ENCODE data around the gene SLC35A3. TPM values are rescaled to one million over a fixed set of nuclear protein-coding genes. Genes with fewer than 3 reads are reported as not detected.

SLC35A3 gene
- total RNA-seq, 1 experiment from 2014 or later = 22.9 TPM

DNA sequence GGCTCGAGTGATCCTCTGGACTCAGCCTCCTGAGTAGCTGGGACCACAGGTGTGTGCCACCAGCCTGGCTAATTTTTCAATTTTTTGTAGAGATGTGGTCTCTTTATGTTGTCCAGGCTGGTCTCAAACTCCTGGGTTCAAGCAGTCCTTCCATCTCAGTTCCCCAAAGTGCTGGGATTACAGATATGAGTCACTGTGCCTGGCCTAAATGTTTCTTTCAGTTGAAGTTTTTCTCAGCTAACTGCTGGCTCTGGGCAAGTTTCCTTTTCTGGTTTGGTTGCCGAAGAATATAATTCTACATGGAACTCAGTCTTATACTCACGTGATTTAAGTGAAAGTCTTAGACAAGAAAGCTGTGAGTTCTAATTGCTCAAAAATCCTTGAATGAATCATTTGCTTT, 106.0 kb downstream of the SLC35A3 start:
- Histone ChIP-seq H3K4me2 (no peak overlapping the region), H3F3A (ENCODE audit: insufficient read depth, low read depth) (peaks cover 5% of the 10 kb centered on the region), H3K9me3 (ENCODE audit: insufficient read depth, low read depth) (no peaks in the 10 kb centered on the region), H4K20me1 (ENCODE audit: insufficient read depth) (peaks cover 2% of the 10 kb centered on the region; the same call in 1 of the 2 replicates), H3K27ac (0 out of 2 replicates have a peak overlapping the region, but pooled peaks have one; percentile 4), H2AFZ (no peak overlapping the region), H3K36me3 (ENCODE audit: low read depth) (peaks cover 38% of the 10 kb centered on the region), H3K27me3 (ENCODE audit: insufficient read depth, low read depth) (no peaks in the 10 kb centered on the region), H3K4me1 (replicated peaks; ENCODE audit: insufficient read depth) (no peaks in the 10 kb centered on the region), H3K79me2 (ENCODE audit: low read depth) (no peaks in the 10 kb centered on the region), H3K9me2 (ENCODE audit: insufficient read depth) (no peaks in the 10 kb centered on the region), H3K4me3 (no peak overlapping the region)
- DNase-seq = no peak
- POLR2A ChIA-PET (ENCODE audit: unreplicated experiment) = no interaction called here
- TF ChIP-seq EZH2 (IDR thresholded peaks at IDR 0.05; ENCODE audit: low read depth) = no peak
- TF ChIP-seq, protein P1, sequence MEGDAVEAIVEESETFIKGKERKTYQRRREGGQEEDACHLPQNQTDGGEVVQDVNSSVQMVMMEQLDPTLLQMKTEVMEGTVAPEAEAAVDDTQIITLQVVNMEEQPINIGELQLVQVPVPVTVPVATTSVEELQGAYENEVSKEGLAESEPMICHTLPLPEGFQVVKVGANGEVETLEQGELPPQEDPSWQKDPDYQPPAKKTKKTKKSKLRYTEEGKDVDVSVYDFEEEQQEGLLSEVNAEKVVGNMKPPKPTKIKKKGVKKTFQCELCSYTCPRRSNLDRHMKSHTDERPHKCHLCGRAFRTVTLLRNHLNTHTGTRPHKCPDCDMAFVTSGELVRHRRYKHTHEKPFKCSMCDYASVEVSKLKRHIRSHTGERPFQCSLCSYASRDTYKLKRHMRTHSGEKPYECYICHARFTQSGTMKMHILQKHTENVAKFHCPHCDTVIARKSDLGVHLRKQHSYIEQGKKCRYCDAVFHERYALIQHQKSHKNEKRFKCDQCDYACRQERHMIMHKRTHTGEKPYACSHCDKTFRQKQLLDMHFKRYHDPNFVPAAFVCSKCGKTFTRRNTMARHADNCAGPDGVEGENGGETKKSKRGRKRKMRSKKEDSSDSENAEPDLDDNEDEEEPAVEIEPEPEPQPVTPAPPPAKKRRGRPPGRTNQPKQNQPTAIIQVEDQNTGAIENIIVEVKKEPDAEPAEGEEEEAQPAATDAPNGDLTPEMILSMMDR (conservative IDR thresholded peaks at IDR 0.05) = no peak
- BruUV-seq (replicated peaks) = no TSS peak
- intact Hi-C loops (cut with micrococcal nuclease; ENCODE audit: unreplicated experiment) = no loop called here
- CTCF ChIA-PET = no interaction called here

DNA sequence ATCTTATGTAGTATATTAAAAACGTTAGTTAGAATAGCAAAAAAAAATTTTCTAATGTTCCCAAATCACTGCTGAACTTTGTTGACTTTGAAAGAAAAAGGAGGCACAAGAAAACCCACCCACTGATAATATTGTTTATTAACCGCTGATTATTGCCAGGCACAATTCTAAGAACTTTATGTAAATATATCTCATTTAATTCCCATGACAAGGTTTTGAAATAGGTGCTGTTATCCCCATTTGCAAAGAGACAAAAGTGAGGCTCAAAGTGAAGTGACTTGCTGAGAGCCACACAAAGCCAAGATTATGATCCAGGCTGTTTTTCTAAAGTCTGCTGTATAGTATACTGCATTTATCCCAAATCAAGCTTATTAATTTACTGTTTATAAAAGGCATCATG, 106.5 kb downstream of the SLC35A3 start:
- TF ChIP-seq, protein P1 (conservative IDR thresholded peaks at IDR 0.05) = no peak
- no peak for TF ChIP-seq EZH2 (IDR thresholded peaks at IDR 0.05; ENCODE audit: low read depth)
- no peaks in the 10 kb centered on the region; the same call in 1 of the 2 replicates for H4K20me1 ChIP-seq (ENCODE audit: insufficient read depth)
- H3K79me2 ChIP-seq (ENCODE audit: low read depth) = no peaks in the 10 kb centered on the region
- H3K4me3 ChIP-seq = no peak overlapping the region
- H2AFZ ChIP-seq = no peak overlapping the region
- CTCF ChIA-PET = no interaction called here
- no peaks in the 10 kb centered on the region for H3K9me3 ChIP-seq (ENCODE audit: insufficient read depth, low read depth)
- POLR2A ChIA-PET (ENCODE audit: unreplicated experiment) = no interaction called here
- no TSS peak for BruUV-seq (replicated peaks)
- H3K9me2 ChIP-seq (ENCODE audit: insufficient read depth) = no peaks in the 10 kb centered on the region
- no peaks in the 10 kb centered on the region for H3K4me1 ChIP-seq (replicated peaks; ENCODE audit: insufficient read depth)
- H3K27ac ChIP-seq = no peak overlapping the region
- peaks cover 43% of the 10 kb centered on the region for H3K36me3 ChIP-seq (ENCODE audit: low read depth)
- no peaks in the 10 kb centered on the region for H3K27me3 ChIP-seq (ENCODE audit: insufficient read depth, low read depth)
- no peak overlapping the region for H3K4me2 ChIP-seq
- H3F3A ChIP-seq (ENCODE audit: insufficient read depth, low read depth) = peaks cover 10% of the 10 kb centered on the region
- DNase-seq = no peak
- intact Hi-C loops (cut with micrococcal nuclease; ENCODE audit: unreplicated experiment) = no loop called here

DNA sequence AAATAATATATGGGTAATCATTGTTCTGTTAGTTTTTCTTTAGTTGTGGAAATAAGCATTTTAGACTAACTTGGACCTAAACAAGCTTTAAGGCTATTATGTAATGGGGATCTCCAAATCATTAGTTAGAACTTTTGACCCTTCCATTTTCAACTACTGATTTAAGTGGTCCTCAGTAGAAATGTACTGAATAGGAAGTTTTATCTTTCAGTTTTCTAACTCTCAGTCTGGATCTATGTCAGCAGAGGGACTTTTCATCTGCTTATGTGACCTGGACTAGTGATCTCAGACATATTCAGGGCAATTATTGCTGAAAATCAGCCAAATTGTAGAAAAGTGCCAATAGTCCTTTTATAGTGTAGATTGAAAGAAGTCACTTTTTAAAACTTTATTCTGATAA, 106.9 kb downstream of the SLC35A3 start:
- TF ChIP-seq, protein P1 (conservative IDR thresholded peaks at IDR 0.05) = no peak
- no peak for TF ChIP-seq EZH2 (IDR thresholded peaks at IDR 0.05; ENCODE audit: low read depth)
- H3K79me2 ChIP-seq (ENCODE audit: low read depth) = no peaks in the 10 kb centered on the region
- H3K36me3 ChIP-seq (ENCODE audit: low read depth) = peaks cover 47% of the 10 kb centered on the region
- no peak for DNase-seq
- intact Hi-C loops (cut with micrococcal nuclease; ENCODE audit: unreplicated experiment) = no loop called here
- POLR2A ChIA-PET (ENCODE audit: unreplicated experiment) = interaction anchor here (0.6 to 0.7 kb wide), 2 partner anchors 19 to 93 kb away, joined by 3 to 4 read pairs; no protein-coding TSS in a partner anchor
- no peaks in the 10 kb centered on the region for H3K9me3 ChIP-seq (ENCODE audit: insufficient read depth, low read depth)
- CTCF ChIA-PET = no interaction called here
- H3K4me1 ChIP-seq (replicated peaks; ENCODE audit: insufficient read depth) = no peaks in the 10 kb centered on the region
- no peak overlapping the region for H3K4me2 ChIP-seq
- H3K9me2 ChIP-seq (ENCODE audit: insufficient read depth) = no peaks in the 10 kb centered on the region
- no peak overlapping the region for H2AFZ ChIP-seq
- BruUV-seq (replicated peaks) = no TSS peak
- H3F3A ChIP-seq (ENCODE audit: insufficient read depth, low read depth) = peaks cover 14% of the 10 kb centered on the region
- no peak overlapping the region for H3K27ac ChIP-seq
- no peaks in the 10 kb centered on the region for H3K27me3 ChIP-seq (ENCODE audit: insufficient read depth, low read depth)
- no peak overlapping the region for H3K4me3 ChIP-seq
- no peaks in the 10 kb centered on the region; the same call in 1 of the 2 replicates for H4K20me1 ChIP-seq (ENCODE audit: insufficient read depth)
